IMR-90 (cell line): Measurements from ENCODE around the gene USP20. TPM values are rescaled to one million over a fixed set of nuclear protein-coding genes. Genes with fewer than 3 reads are reported as not detected.

Experiments used
- ATAC-seq: fragments of 200-7000 bp; cut with Tn5 transposase; 2 replicates; pipeline ENCODE4 v1.9.1; 2020; ENCODE audit warnings: low read depth, mild to moderate bottlenecking, moderate library complexity
- BruUV-seq: library from RNA; stranded (reverse); fragments of 400-500 nt; replicated peaks from 2 replicates; lab custom pipeline; 2021; lab: Mats Ljungman, UMichigan
- CTCF ChIA-PET: fragments of 300-600 bp; formaldehyde crosslinking; extraction: SDS; loops from one replicate; lab custom pipeline; 2021; ENCODE audit warnings: antibody characterized with exemption; lab: Yijun Ruan, JAX
- POLR2A ChIA-PET: fragments of 300-600 bp; sonication (Branson Sonifier 250); formaldehyde crosslinking; loops from one replicate; lab custom pipeline; 2022; ENCODE audit warnings: antibody characterized with exemption; ENCODE audit not compliant: unreplicated experiment; lab: Charles Lee
- DNase-seq: peaks from one replicate; pipeline ENCODE4 v3.0.0; 2013
- H2AFZ ChIP-seq: replicated peaks from 2 replicates; pipeline ENCODE3; 2013; ENCODE audit warnings: low read length, mild to moderate bottlenecking; ENCODE audit not compliant: poor library complexity
- H2AK5ac ChIP-seq: 2 replicates; pipeline ENCODE4 v1.6.1; 2013; ENCODE audit warnings: low read depth, low read length, inconsistent platforms
- H2AK9ac ChIP-seq: replicated peaks from 2 replicates; pipeline ENCODE3; 2013; ENCODE audit warnings: mild to moderate bottlenecking, low read depth, low read length, moderate library complexity; ENCODE audit not compliant: poor library complexity
- H2BK120ac ChIP-seq: 2 replicates; pipeline ENCODE4 v1.6.1; 2013; ENCODE audit warnings: low read depth, low read length, inconsistent platforms
- H2BK15ac ChIP-seq: 3 replicates; pipeline ENCODE4 v1.6.1; 2013; ENCODE audit warnings: low read depth, low read length, inconsistent platforms
- H2BK20ac ChIP-seq: 2 replicates; pipeline ENCODE4 v1.6.1; 2013; ENCODE audit warnings: low read depth, mild to moderate bottlenecking, inconsistent platforms, low read length, moderate library complexity
- H2BK5ac ChIP-seq: 2 replicates; pipeline ENCODE4 v1.6.1; 2013; ENCODE audit warnings: mild to moderate bottlenecking, low read depth, low read length, inconsistent platforms; ENCODE audit not compliant: poor library complexity, severe bottlenecking
- H3K14ac ChIP-seq: replicated peaks from 2 replicates; pipeline ENCODE4 v1.6.1; 2013; ENCODE audit warnings: low read depth, low read length, inconsistent platforms
- H3K18ac ChIP-seq: 2 replicates; pipeline ENCODE4 v1.6.1; 2013; ENCODE audit warnings: low read depth, low read length, control low read depth
- H3K23ac ChIP-seq: 2 replicates; pipeline ENCODE4 v1.6.1; 2013; ENCODE audit warnings: low read depth, low read length, inconsistent platforms
- H3K27ac ChIP-seq: 2 replicates; pipeline ENCODE4 v1.5.1; 2013; ENCODE audit warnings: mild to moderate bottlenecking, control low read depth, low read length; ENCODE audit not compliant: insufficient read depth
- H3K27me3 ChIP-seq: 2 replicates; pipeline ENCODE4 v1.6.1; 2013; ENCODE audit warnings: low read length; ENCODE audit not compliant: control insufficient read depth, insufficient read depth
- H3K36me3 ChIP-seq: 2 replicates; pipeline ENCODE4 v1.6.1; 2013; ENCODE audit warnings: low read length, mixed read lengths; ENCODE audit not compliant: control insufficient read depth, insufficient read depth
- H3K4ac ChIP-seq: 2 replicates; pipeline ENCODE4 v1.6.1; 2013; ENCODE audit warnings: low read depth, low read length, inconsistent platforms
- H3K4me1 ChIP-seq: 2 replicates; pipeline ENCODE4 v1.6.1; 2013; ENCODE audit warnings: low read length, mixed read lengths; ENCODE audit not compliant: control insufficient read depth, insufficient read depth
- H3K4me2 ChIP-seq: 2 replicates; pipeline ENCODE4 v1.6.1; 2013; ENCODE audit warnings: low read depth, mild to moderate bottlenecking, control low read depth, low read length, moderate library complexity
- H3K4me3 ChIP-seq: 2 replicates; pipeline ENCODE4 v1.5.1; 2013; ENCODE audit warnings: low read depth, mild to moderate bottlenecking, control low read depth, low read length, moderate library complexity; ENCODE audit not compliant: insufficient read depth
- H3K56ac ChIP-seq: 2 replicates; pipeline ENCODE4 v1.6.1; 2013; ENCODE audit warnings: low read length, inconsistent platforms; ENCODE audit not compliant: insufficient read depth; ENCODE audit errors: extremely low read depth
- H3K79me1 ChIP-seq, 2 experiments: 2 replicates each; pipeline ENCODE4 v1.6.1; 2013; ENCODE audit warnings: low read length in 2 of 2, inconsistent platforms in 1 of 2, low read depth in 1 of 2
- H3K9ac ChIP-seq: 2 replicates; pipeline ENCODE4 v1.6.1; 2013; ENCODE audit warnings: low read depth, low read length, control low read depth
- H3K9me1 ChIP-seq: 2 replicates; pipeline ENCODE4 v1.6.1; 2013; ENCODE audit warnings: low read length, inconsistent platforms; ENCODE audit not compliant: insufficient read depth
- H3K9me3 ChIP-seq: 2 replicates; pipeline ENCODE4 v1.6.1; 2013; ENCODE audit warnings: low read length; ENCODE audit not compliant: control insufficient read depth, insufficient read depth
- H4K20me1 ChIP-seq: 2 replicates; pipeline ENCODE4 v1.6.1; 2013; ENCODE audit warnings: low read length, inconsistent platforms; ENCODE audit not compliant: insufficient read depth
- H4K5ac ChIP-seq: 2 replicates; pipeline ENCODE4 v1.6.1; 2013; ENCODE audit warnings: mild to moderate bottlenecking, low read depth, low read length, control low read depth
- H4K8ac ChIP-seq, 2 experiments: 2 replicates each; pipeline ENCODE4 v1.6.1; 2013; ENCODE audit warnings: low read depth in 2 of 2, low read length in 2 of 2, control low read depth in 1 of 2, inconsistent platforms in 1 of 2
- H4K91ac ChIP-seq: 2 replicates; pipeline ENCODE4 v1.6.1; 2013; ENCODE audit warnings: low read depth, low read length, inconsistent platforms; ENCODE audit not compliant: insufficient read depth
- CEBPB ChIP-seq: IDR thresholded peaks from 2 replicates; pipeline ENCODE4 v1.6.1; 2012; ENCODE audit warnings: low read depth, low read length, improper control_type of control experiment
- CHD1 ChIP-seq: IDR thresholded peaks from 2 replicates; pipeline ENCODE4 v1.6.1; 2012; ENCODE audit warnings: low read depth, low read length, improper control_type of control experiment
- ELK1 ChIP-seq: fragments of 150-350 bp; IDR thresholded peaks from 2 replicates; pipeline ENCODE4 v1.6.1; 2016; ENCODE audit warnings: low read depth, mild to moderate bottlenecking, low read length, moderate library complexity, borderline replicate concordance
- FOS ChIP-seq: fragments of 150-350 bp; IDR thresholded peaks from 2 replicates; pipeline ENCODE4 v1.6.1; 2016; ENCODE audit warnings: low read depth, low read length
- MXI1 ChIP-seq: IDR thresholded peaks from 2 replicates; pipeline ENCODE4 v1.6.1; 2012; ENCODE audit warnings: low read depth, mild to moderate bottlenecking, low read length, moderate library complexity, borderline replicate concordance
- NFE2L2 ChIP-seq: fragments of 150-350 bp; IDR thresholded peaks from 2 replicates; pipeline ENCODE4 v1.6.1; 2016; ENCODE audit warnings: low read depth, mild to moderate bottlenecking, low read length
- RAD21 ChIP-seq: IDR thresholded peaks from 2 replicates; pipeline ENCODE4 v1.6.1; 2012; ENCODE audit warnings: low read length, improper control_type of control experiment
- RFX5 ChIP-seq: IDR thresholded peaks from 2 replicates; pipeline ENCODE4 v1.8.0; 2012; ENCODE audit warnings: low read depth, mild to moderate bottlenecking, low read length, moderate library complexity
- SMC3 ChIP-seq: fragments of 150-350 bp; IDR thresholded peaks from 2 replicates; pipeline ENCODE4 v1.6.1; 2016; ENCODE audit warnings: low read depth, mild to moderate bottlenecking, antibody characterized with exemption, low read length, moderate library complexity
- whole genome bisulfite sequencing, 2 experiments: methylation state at CpG; one replicate each; pipeline versions ENCODE4 v1.1.5 to v1.1.7; 2013; ENCODE audit warnings: missing lambda C conversion rate in 2 of 2; ENCODE audit not compliant: insufficient read length in 1 of 2; ENCODE audit errors: extremely low coverage in 2 of 2; 5-methylcytosine and 5-hydroxymethylcytosine counted together
- dilution Hi-C: fragments of 300-500 bp; cut with HindIII; formaldehyde crosslinking; loops from one replicate; pipeline ENCODE4 v1.14.3; 2018; ENCODE audit warnings: low sequenced_read_pairs; ENCODE audit not compliant: unreplicated experiment
- in situ Hi-C: fragments of 300-500 bp; cut with MboI; formaldehyde crosslinking; loops from 3 replicates; pipeline ENCODE4 v1.14.3; 2019; ENCODE audit warnings: low sequenced_read_pairs, inconsistent platforms, mixed read lengths
- intact Hi-C: fragments of 100-400 bp; cut with micrococcal nuclease; formaldehyde crosslinking; loops from 2 replicates; pipeline ENCODE4 v1.10.0; 2022
- polyA plus RNA-seq, 3 experiments: library from polyadenylated mRNA; depleted of rRNA; stranded (reverse); fragments of >200 nt; gene quantifications; 2 replicates each; pipeline ENCODE4 v1.2.3, GENCODE V29; 2012; ENCODE audit warnings: low replicate concordance in 1 of 3
- total RNA-seq: library from RNA; depleted of rRNA; stranded (reverse); fragments of >200 nt; gene quantifications from 2 replicates; pipeline ENCODE4 v1.2.3, GENCODE V29; 2012
- TF ChIP-seq, protein P1 (sequence below): fragments of 150-350 bp; IDR thresholded peaks from 2 replicates; pipeline ENCODE4 v1.6.1; 2017; ENCODE audit warnings: mild to moderate bottlenecking, antibody characterized with exemption, low read length, low read depth

The USP20 gene
- total and polyA plus RNA-seq, 2 of the 4 experiments (the other 2 are of a cell fraction), result 3.8 to 21.6 TPM

- no peak overlapping the region for H3K27ac ChIP-seq
- no peak for DNase-seq
These were observed 17.3 kb downstream of the USP20 start for GRCh38 chr9:129852579-129852978.

More at GRCh38 chr9:129852579-129852978, 17.3 kb downstream of the USP20 start:
- Histone ChIP-seq H2AK5ac (no peak overlapping the region), H4K91ac (no peak overlapping the region), H2BK5ac (no peak overlapping the region), H3K4me1 (no peaks in the 10 kb centered on the region), H3K23ac (no peak overlapping the region), H3K36me3 (peaks cover 41% of the 10 kb centered on the region), H2BK20ac (no peak overlapping the region), H4K5ac (no peak overlapping the region), H2AFZ (no peak overlapping the region), H3K9ac (no peak overlapping the region), H4K20me1 (peaks cover 4% of the 10 kb centered on the region; the same call in 1 of the 2 replicates), H3K4me3 (no peak overlapping the region), H4K8ac (no peak overlapping the region), H3K27me3 (no peaks in the 10 kb centered on the region), H3K4ac (no peak overlapping the region), H3K18ac (no peak overlapping the region), H3K56ac (no peak overlapping the region), H3K79me1 (0 out of 4 replicates have a peak, but pooled peaks cover 0 to 1% of the 10 kb centered on the region in 2 experiments), H3K14ac (no peak overlapping the region), H2BK15ac (no peak overlapping the region), H2BK120ac (no peak overlapping the region), H2AK9ac (no peak overlapping the region), H3K9me3 (no peaks in the 10 kb centered on the region), H3K4me2 (no peak overlapping the region), H3K9me1 (peaks cover 3% of the 10 kb centered on the region; the same call in 1 of the 2 replicates)
- ATAC-seq, result no peak
- in situ Hi-C loops (no loop called here), intact Hi-C loops (no loop called here), dilution Hi-C loops (no loop called here)
- WGBS, 2 experiments, result 83% methylated on average over 1 of the region's 5 CpGs; no CpG with 5 or more reads in 1 of the 2 experiments
- ChIA-PET POLR2A (no interaction called here), CTCF (no interaction called here)
- TF ChIP-seq FOS (no peak), RAD21 (no peak), ELK1 (no peak), NFE2L2 (no peak), MXI1 (no peak), SMC3 (no peak), CEBPB (no peak), RFX5 (no peak), CHD1 (no peak)
- TF ChIP-seq, protein P1, sequence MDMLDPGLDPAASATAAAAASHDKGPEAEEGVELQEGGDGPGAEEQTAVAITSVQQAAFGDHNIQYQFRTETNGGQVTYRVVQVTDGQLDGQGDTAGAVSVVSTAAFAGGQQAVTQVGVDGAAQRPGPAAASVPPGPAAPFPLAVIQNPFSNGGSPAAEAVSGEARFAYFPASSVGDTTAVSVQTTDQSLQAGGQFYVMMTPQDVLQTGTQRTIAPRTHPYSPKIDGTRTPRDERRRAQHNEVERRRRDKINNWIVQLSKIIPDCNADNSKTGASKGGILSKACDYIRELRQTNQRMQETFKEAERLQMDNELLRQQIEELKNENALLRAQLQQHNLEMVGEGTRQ, result no peak
- BruUV-seq, result no TSS peak
